Measurements from ENCODE around the gene STAT3. TPM values are rescaled to one million over a fixed set of nuclear protein-coding genes. Genes with fewer than 3 reads are reported as not detected.
"Not testable (repeated sequence)": the region's sequence is repeated elsewhere in the genome, so short reads cannot be mapped to it uniquely, and the experiment has no call there.

The STAT3 gene
- total RNA-seq, 1 experiment from 2014 or later, result 74.6 TPM

- no peak for DNase-seq
- H3K36me3 ChIP-seq (ENCODE audit: low read depth), result peaks cover 7% of the 10 kb centered on the region; the same call in 1 of the 2 replicates
- no peak overlapping the region for H3K27ac ChIP-seq
- H3K4me3 ChIP-seq, result no peak overlapping the region
- BruUV-seq (replicated peaks), result TSS peak; percentile 4
- no peaks in the 10 kb centered on the region for H4K20me1 ChIP-seq (ENCODE audit: insufficient read depth)
- H3K4me2 ChIP-seq, result no peak overlapping the region
- intact Hi-C loops (cut with micrococcal nuclease; ENCODE audit: unreplicated experiment), result loop anchor here (1.0 to 10.0 kb wide), 3 partner anchors 83 to 299 kb away; partner anchors contain the start of gene NKIRAS2
- no peak for TF ChIP-seq EZH2 (IDR thresholded peaks at IDR 0.05; ENCODE audit: low read depth)
- no peak for TF ChIP-seq CTCF (conservative IDR thresholded peaks at IDR 0.05)
- no peaks in the 10 kb centered on the region for H3K9me2 ChIP-seq (ENCODE audit: insufficient read depth)
- no peaks in the 10 kb centered on the region for H3K27me3 ChIP-seq (ENCODE audit: insufficient read depth, low read depth)
- H3K4me1 ChIP-seq (replicated peaks; ENCODE audit: insufficient read depth), result peaks cover 44% of the 10 kb centered on the region
- H3K79me2 ChIP-seq (ENCODE audit: low read depth), result peaks cover 6% of the 10 kb centered on the region; the same call in 1 of the 2 replicates
- H2AFZ ChIP-seq, result no peak overlapping the region
- no peaks in the 10 kb centered on the region for H3K9me3 ChIP-seq (ENCODE audit: insufficient read depth, low read depth)
- H3F3A ChIP-seq (ENCODE audit: insufficient read depth, low read depth), result peaks cover 47% of the 10 kb centered on the region
- ChIA-PET POLR2A (ENCODE audit: unreplicated experiment) (interaction anchor here (0.5 kb wide), 1 partner anchor 218 kb away, joined by 3 read pairs; no protein-coding TSS in a partner anchor), CTCF (interaction anchor here (0.6 kb wide), 2 partner anchors 81 to 90 kb away, joined by 6 read pairs; no protein-coding TSS in a partner anchor)
Measured at GRCh38 chr17:42323268-42323773, 64.9 kb downstream of the STAT3 start.

GRCh38 chr17:42322382-42323267 lies 65.6 kb downstream of the STAT3 start:
- intact Hi-C loops (cut with micrococcal nuclease; ENCODE audit: unreplicated experiment), result loop anchor here (1.0 to 10.0 kb wide), 4 partner anchors 84 to 298 kb away; partner anchors contain the start of gene NKIRAS2
- ChIA-PET CTCF (interaction anchor here (0.6 to 0.9 kb wide), 3 partner anchors 66 to 81 kb away, joined by 5 to 6 read pairs (median 6); partner anchors contain the start of gene STAT3), POLR2A (ENCODE audit: unreplicated experiment) (interaction anchor here (0.5 to 0.7 kb wide), 2 partner anchors 101 to 217 kb away, joined by 3 read pairs; no protein-coding TSS in a partner anchor)
- Histone ChIP-seq H3K36me3 (ENCODE audit: low read depth) (peaks cover 7% of the 10 kb centered on the region; the same call in 1 of the 2 replicates), H3K79me2 (ENCODE audit: low read depth) (peaks cover 5% of the 10 kb centered on the region; the same call in 1 of the 2 replicates), H3K4me2 (no peak overlapping the region), H2AFZ (no peak overlapping the region), H3K4me1 (replicated peaks; ENCODE audit: insufficient read depth) (peaks cover 37% of the 10 kb centered on the region), H3K27me3 (ENCODE audit: insufficient read depth, low read depth) (no peaks in the 10 kb centered on the region), H3F3A (ENCODE audit: insufficient read depth, low read depth) (peaks cover 46% of the 10 kb centered on the region), H4K20me1 (ENCODE audit: insufficient read depth) (no peaks in the 10 kb centered on the region), H3K9me2 (ENCODE audit: insufficient read depth) (no peaks in the 10 kb centered on the region), H3K9me3 (ENCODE audit: insufficient read depth, low read depth) (no peaks in the 10 kb centered on the region), H3K27ac (no peak overlapping the region), H3K4me3 (no peak overlapping the region)
- peak; percentile 84 to 87 for DNase-seq
- TF ChIP-seq EZH2 (IDR thresholded peaks at IDR 0.05; ENCODE audit: low read depth), result no peak
- peak; percentile 98 for TF ChIP-seq CTCF (conservative IDR thresholded peaks at IDR 0.05)
- BruUV-seq (replicated peaks), result no TSS peak

- no TSS peak for BruUV-seq (replicated peaks)
- no peaks in the 10 kb centered on the region for H3K9me2 ChIP-seq (ENCODE audit: insufficient read depth)
- CTCF ChIA-PET, result no interaction called here
- H2AFZ ChIP-seq, result no peak overlapping the region
- H3K4me1 ChIP-seq (replicated peaks; ENCODE audit: insufficient read depth), result peaks cover 26% of the 10 kb centered on the region
- H3K79me2 ChIP-seq (ENCODE audit: low read depth), result no peaks in the 10 kb centered on the region; the same call in 1 of the 2 replicates
- no peak for TF ChIP-seq CTCF (conservative IDR thresholded peaks at IDR 0.05)
- TF ChIP-seq EZH2 (IDR thresholded peaks at IDR 0.05; ENCODE audit: low read depth), result no peak
- H3K4me3 ChIP-seq, result no peak overlapping the region
- peaks cover 40% of the 10 kb centered on the region for H3F3A ChIP-seq (ENCODE audit: insufficient read depth, low read depth)
- no peak overlapping the region for H3K27ac ChIP-seq
- POLR2A ChIA-PET (ENCODE audit: unreplicated experiment), result no interaction called here
- intact Hi-C loops (cut with micrococcal nuclease; ENCODE audit: unreplicated experiment), result loop anchor here (10.0 kb wide), 1 partner anchor 297 kb away; the partner anchor contains the start of gene NKIRAS2
- no peaks in the 10 kb centered on the region for H3K27me3 ChIP-seq (ENCODE audit: insufficient read depth, low read depth)
- H3K9me3 ChIP-seq (ENCODE audit: insufficient read depth, low read depth), result no peaks in the 10 kb centered on the region
- H3K4me2 ChIP-seq, result no peak overlapping the region
- DNase-seq, result no peak
- no peaks in the 10 kb centered on the region for H3K36me3 ChIP-seq (ENCODE audit: low read depth)
- no peaks in the 10 kb centered on the region for H4K20me1 ChIP-seq (ENCODE audit: insufficient read depth)
Measured at GRCh38 chr17:42321555-42321954, 66.7 kb downstream of the STAT3 start.

- POLR2A ChIA-PET (ENCODE audit: unreplicated experiment), result interaction anchor here (0.5 kb wide), 1 partner anchor 92 kb away, joined by 4 read pairs; no protein-coding TSS in a partner anchor
- CTCF ChIA-PET, result interaction anchor here (0.7 kb wide), 2 partner anchors 15 to 198 kb away, joined by 3 to 4 read pairs; no protein-coding TSS in a partner anchor
- H3K36me3 ChIP-seq (ENCODE audit: low read depth); H3K27me3 ChIP-seq (ENCODE audit: insufficient read depth, low read depth); H3K9me3 ChIP-seq (ENCODE audit: insufficient read depth, low read depth); H3K4me2 ChIP-seq; intact Hi-C loops (cut with micrococcal nuclease; ENCODE audit: unreplicated experiment); H3K4me1 ChIP-seq (replicated peaks; ENCODE audit: insufficient read depth); H3K27ac ChIP-seq; DNase-seq; H3K4me3 ChIP-seq; H4K20me1 ChIP-seq (ENCODE audit: insufficient read depth); H3K79me2 ChIP-seq (ENCODE audit: low read depth); H2AFZ ChIP-seq; BruUV-seq (replicated peaks); H3K9me2 ChIP-seq (ENCODE audit: insufficient read depth); H3F3A ChIP-seq (ENCODE audit: insufficient read depth, low read depth): not testable (repeated sequence)
Measured at GRCh38 chr17:42317967-42318366, 70.3 kb downstream of the STAT3 start.

Data from PC-9 (cell line).